WTC11 (cell line): ENCODE measurements around the gene PTGS1.
"Not testable (repeated sequence)": the region's sequence is repeated elsewhere in the genome, so short reads cannot be mapped to it uniquely, and the experiment has no call there.

ENCODE experiments used
- CBFB ChIP-seq: sonication (generic); formaldehyde crosslinking; IDR thresholded peaks from 2 replicates; pipeline ENCODE4 v1.8.1; 2022; ENCODE audit warnings: mild to moderate bottlenecking, low read depth, missing genetic modification reagents
- ESRRA ChIP-seq: sonication (generic); formaldehyde crosslinking; IDR thresholded peaks from 2 replicates; pipeline ENCODE4 v1.8.1; 2022; ENCODE audit warnings: mild to moderate bottlenecking, missing genetic modification reagents, borderline replicate concordance
- GABPB1 ChIP-seq: sonication (generic); formaldehyde crosslinking; IDR thresholded peaks from 2 replicates; pipeline ENCODE4 v1.8.1; 2023; ENCODE audit warnings: mild to moderate bottlenecking, missing genetic modification reagents
- HMGA2 ChIP-seq: fragments of 250-450 bp; sonication (Bioruptor Pico); IDR thresholded peaks from 2 replicates; pipeline ENCODE4 v1.4.0; 2021; ENCODE audit warnings: mild to moderate bottlenecking, moderate library complexity
- NFYB ChIP-seq: sonication (generic); formaldehyde crosslinking; conservative IDR thresholded peaks from 2 replicates; pipeline ENCODE4 v1.8.0; 2022; ENCODE audit warnings: low read depth, missing genetic modification reagents
- SP1 ChIP-seq: sonication (generic); formaldehyde crosslinking; conservative IDR thresholded peaks from 2 replicates; pipeline ENCODE4 v1.8.1; 2022; ENCODE audit warnings: missing genetic modification reagents
- TEAD4 ChIP-seq: sonication (generic); formaldehyde crosslinking; IDR thresholded peaks from 2 replicates; pipeline ENCODE4 v1.8.0; 2022; ENCODE audit warnings: mild to moderate bottlenecking, missing genetic modification reagents
- TP53 ChIP-seq: sonication (generic); formaldehyde crosslinking; IDR thresholded peaks from 2 replicates; pipeline ENCODE4 v1.8.1; 2023; ENCODE audit warnings: mild to moderate bottlenecking, missing genetic modification reagents
- TF ChIP-seq, protein P1 (sequence below): sonication (generic); formaldehyde crosslinking; IDR thresholded peaks from 2 replicates; pipeline ENCODE4 v1.8.1; 2023; ENCODE audit warnings: mild to moderate bottlenecking, missing genetic modification reagents
- TF ChIP-seq, protein P2 (sequence below): fragments of 200-600 bp; IDR thresholded peaks from 2 replicates; pipeline ENCODE4 v1.8.0; 2022; ENCODE audit warnings: antibody characterized with exemption
- TF ChIP-seq, protein P3 (sequence below): sonication (generic); formaldehyde crosslinking; IDR thresholded peaks from 2 replicates; pipeline ENCODE4 v1.8.0; 2022; ENCODE audit warnings: mild to moderate bottlenecking, missing genetic modification reagents
- TF ChIP-seq, protein P4 (sequence below): sonication (generic); formaldehyde crosslinking; IDR thresholded peaks from 2 replicates; pipeline ENCODE4 v1.8.1; 2022; ENCODE audit warnings: mild to moderate bottlenecking, moderate library complexity, missing genetic modification reagents

DNA sequence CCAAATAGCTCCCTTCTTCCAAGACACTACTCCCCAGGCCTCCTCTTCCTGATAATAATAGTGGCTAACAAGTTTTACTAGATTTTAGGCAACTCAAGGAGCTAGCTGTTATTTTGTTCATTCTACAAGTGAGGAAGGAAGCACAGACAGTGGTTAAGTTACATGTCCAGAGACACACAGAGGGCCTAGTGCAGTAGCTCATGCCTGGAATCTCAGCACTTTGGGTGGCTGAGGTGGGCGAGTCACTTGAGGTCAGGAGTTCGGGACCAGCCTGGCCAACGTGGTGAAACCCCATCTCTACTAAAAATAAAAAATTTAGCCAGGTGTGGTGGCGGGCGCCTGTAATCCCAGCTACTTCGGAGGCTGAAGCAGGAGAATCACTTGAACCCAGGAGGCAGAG lies 40.4 kb upstream of the PTGS1 start:
- TF ChIP-seq, protein P1, sequence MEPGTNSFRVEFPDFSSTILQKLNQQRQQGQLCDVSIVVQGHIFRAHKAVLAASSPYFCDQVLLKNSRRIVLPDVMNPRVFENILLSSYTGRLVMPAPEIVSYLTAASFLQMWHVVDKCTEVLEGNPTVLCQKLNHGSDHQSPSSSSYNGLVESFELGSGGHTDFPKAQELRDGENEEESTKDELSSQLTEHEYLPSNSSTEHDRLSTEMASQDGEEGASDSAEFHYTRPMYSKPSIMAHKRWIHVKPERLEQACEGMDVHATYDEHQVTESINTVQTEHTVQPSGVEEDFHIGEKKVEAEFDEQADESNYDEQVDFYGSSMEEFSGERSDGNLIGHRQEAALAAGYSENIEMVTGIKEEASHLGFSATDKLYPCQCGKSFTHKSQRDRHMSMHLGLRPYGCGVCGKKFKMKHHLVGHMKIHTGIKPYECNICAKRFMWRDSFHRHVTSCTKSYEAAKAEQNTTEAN (CRISPR knock-in tag): not testable (repeated sequence)
- TF ChIP-seq, protein P2, sequence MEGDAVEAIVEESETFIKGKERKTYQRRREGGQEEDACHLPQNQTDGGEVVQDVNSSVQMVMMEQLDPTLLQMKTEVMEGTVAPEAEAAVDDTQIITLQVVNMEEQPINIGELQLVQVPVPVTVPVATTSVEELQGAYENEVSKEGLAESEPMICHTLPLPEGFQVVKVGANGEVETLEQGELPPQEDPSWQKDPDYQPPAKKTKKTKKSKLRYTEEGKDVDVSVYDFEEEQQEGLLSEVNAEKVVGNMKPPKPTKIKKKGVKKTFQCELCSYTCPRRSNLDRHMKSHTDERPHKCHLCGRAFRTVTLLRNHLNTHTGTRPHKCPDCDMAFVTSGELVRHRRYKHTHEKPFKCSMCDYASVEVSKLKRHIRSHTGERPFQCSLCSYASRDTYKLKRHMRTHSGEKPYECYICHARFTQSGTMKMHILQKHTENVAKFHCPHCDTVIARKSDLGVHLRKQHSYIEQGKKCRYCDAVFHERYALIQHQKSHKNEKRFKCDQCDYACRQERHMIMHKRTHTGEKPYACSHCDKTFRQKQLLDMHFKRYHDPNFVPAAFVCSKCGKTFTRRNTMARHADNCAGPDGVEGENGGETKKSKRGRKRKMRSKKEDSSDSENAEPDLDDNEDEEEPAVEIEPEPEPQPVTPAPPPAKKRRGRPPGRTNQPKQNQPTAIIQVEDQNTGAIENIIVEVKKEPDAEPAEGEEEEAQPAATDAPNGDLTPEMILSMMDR: not testable (repeated sequence)
- not testable (repeated sequence) for TF ChIP-seq HMGA2; TP53; TEAD4 (CRISPR knock-in tag); GABPB1 (CRISPR knock-in tag); ESRRA (CRISPR knock-in tag); SP1; CBFB (CRISPR knock-in tag); NFYB
- TF ChIP-seq, protein P3, sequence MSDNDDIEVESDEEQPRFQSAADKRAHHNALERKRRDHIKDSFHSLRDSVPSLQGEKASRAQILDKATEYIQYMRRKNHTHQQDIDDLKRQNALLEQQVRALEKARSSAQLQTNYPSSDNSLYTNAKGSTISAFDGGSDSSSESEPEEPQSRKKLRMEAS (CRISPR knock-in tag): not testable (repeated sequence)
- TF ChIP-seq, protein P4, sequence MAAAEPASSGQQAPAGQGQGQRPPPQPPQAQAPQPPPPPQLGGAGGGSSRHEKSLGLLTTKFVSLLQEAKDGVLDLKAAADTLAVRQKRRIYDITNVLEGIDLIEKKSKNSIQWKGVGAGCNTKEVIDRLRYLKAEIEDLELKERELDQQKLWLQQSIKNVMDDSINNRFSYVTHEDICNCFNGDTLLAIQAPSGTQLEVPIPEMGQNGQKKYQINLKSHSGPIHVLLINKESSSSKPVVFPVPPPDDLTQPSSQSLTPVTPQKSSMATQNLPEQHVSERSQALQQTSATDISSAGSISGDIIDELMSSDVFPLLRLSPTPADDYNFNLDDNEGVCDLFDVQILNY: not testable (repeated sequence)
